ENCODE data around the gene DKC1.

GRCh38 chrX:154795016-154795415, 32.4 kb downstream of the DKC1 start:
- TF ChIP-seq CTCF (IDR thresholded peaks at IDR 0.05) (no peak), EZH2phosphoT487 (IDR thresholded peaks at IDR 0.05) (no peak)
